Cardiac fibroblast (primary cell): ENCODE data around the gene GEN1.
A peak's percentile ranks its signal among the peaks of the same experiment; 100 is the strongest.

ENCODE experiments used
- DNase-seq, 2 donors: peaks; one replicate each; pipeline versions ENCODE4 v3.0.0 to v3.0.0-alpha.2; 2010; ENCODE audit warnings: low read depth in 2 of 2
- H3K4me3 ChIP-seq, 2 donors: replicated peaks in 1 of 2; 1 replicate in 1 of 2; 2 replicates in 1 of 2; pipeline ENCODE4 v1.5.1; 2011; ENCODE audit warnings: low read depth in 2 of 2, low read length in 2 of 2, mild to moderate bottlenecking in 2 of 2, moderate library complexity in 1 of 2
- TF ChIP-seq, protein P1 (sequence below): IDR thresholded peaks from one replicate; pipeline ENCODE4 v1.5.1; 2011; ENCODE audit warnings: low read depth, mild to moderate bottlenecking, low read length, inconsistent platforms

The GEN1 gene

GRCh38 chr2:17749753-17750438 is 4.0 kb upstream of the GEN1 start:
- TF ChIP-seq, protein P1, sequence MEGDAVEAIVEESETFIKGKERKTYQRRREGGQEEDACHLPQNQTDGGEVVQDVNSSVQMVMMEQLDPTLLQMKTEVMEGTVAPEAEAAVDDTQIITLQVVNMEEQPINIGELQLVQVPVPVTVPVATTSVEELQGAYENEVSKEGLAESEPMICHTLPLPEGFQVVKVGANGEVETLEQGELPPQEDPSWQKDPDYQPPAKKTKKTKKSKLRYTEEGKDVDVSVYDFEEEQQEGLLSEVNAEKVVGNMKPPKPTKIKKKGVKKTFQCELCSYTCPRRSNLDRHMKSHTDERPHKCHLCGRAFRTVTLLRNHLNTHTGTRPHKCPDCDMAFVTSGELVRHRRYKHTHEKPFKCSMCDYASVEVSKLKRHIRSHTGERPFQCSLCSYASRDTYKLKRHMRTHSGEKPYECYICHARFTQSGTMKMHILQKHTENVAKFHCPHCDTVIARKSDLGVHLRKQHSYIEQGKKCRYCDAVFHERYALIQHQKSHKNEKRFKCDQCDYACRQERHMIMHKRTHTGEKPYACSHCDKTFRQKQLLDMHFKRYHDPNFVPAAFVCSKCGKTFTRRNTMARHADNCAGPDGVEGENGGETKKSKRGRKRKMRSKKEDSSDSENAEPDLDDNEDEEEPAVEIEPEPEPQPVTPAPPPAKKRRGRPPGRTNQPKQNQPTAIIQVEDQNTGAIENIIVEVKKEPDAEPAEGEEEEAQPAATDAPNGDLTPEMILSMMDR, result no peak
- H3K4me3 ChIP-seq, result no peak overlapping the region
- no peak for DNase-seq

DNA sequence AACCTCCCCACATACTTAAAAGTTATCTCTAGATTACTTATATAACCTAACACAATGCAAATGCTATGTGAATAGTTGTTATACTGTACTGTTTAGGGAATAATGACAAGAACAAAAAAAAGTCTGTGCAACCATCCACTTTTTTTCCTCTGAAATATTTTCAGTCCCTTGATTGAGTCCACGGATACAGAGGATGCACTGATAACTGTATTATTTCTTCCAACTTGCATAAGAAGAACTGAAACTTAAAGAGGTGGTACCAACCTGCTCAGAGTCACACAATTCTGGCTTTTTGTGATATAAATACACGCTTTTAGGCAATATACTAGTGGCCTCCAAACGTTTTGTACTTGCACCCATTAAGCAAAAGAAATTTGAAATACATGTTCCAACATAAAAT is 1.7 kb upstream of the GEN1 start:
- TF ChIP-seq, protein P1, result no peak
- DNase-seq, result no peak
- peak overlapping the region in 1 of 2 donors; percentile 98 for H3K4me3 ChIP-seq

DNA sequence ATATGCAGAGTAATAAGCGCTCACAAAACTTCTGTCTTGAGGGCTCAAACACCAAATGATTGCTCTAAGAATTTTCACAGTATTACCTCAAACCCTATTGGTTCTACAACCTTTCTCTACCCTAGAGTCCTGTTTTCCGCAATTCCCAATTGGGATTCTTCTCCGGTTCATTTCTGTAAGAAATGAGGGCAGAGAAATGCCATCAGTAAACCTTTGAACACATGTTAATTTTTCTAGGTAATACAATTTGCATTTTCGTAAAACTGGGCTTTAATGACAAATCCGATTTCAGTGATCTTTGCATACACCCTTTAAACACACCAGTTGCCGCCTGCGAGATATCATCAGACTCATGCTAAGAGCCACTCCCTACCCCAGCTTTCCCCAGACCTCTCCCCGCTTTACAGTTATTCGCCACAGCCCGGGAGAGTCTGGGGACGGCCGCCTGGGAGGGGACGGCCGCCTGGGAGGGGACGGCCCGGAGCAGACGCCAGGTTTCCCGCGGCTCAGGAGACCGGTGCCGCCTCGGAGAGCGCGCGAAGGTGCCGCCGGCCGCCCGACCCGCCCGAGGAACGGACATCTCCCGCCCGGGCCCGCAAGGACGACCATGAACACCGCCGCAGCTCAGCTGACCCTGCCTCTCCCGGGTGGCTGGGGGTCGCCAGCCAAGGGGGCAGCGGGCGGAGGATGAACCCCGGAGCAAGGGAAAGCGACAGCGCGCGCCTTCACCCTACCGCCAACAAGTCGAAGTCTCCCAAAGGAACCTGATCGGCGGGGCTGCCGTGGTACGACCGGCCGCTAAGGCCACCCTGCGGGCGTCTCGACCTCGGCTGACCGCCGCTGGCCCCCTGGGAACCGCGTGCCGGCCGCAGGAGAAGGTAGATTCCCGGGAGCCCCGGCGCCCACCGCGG is 791 bp upstream of the GEN1 start:
- H3K4me3 ChIP-seq, result peak overlapping the region; percentile 98
- TF ChIP-seq, protein P1, result no peak
- DNase-seq, result peak; percentile 41 to 43

DNA sequence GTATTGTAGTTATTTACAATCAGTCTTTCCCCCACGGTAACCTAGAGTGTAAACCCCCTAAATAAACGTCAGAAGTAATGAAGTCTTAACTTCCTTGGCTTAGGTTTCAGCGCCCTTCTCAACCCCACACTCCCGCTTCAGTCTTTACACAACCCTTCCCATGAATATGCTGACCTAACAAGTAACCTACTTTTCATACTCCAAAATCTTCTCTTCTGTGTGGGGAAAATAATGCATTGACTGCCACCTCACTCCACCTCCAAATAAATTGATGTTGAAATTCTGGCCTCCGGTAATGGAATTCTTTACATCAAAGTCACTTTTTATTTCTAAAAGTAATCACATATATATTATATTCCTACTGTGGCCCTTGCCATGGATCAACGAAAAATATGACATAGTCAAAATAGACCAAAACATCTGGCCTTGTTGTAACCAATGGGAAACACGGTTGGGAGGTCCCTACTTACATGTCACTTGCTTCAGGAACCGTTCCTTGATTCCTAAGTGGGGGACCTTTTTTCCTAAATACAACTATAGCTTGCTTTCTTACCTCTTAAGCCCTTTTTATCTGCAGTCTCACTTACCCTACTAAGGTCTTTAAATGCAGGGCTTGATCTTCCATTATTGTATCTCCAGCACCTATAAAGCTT is 961 bp downstream of the GEN1 start:
- peak in 1 of 2 donors; percentile 41 for DNase-seq
- TF ChIP-seq, protein P1, result no peak
- peak overlapping the region; percentile 98 for H3K4me3 ChIP-seq

DNA sequence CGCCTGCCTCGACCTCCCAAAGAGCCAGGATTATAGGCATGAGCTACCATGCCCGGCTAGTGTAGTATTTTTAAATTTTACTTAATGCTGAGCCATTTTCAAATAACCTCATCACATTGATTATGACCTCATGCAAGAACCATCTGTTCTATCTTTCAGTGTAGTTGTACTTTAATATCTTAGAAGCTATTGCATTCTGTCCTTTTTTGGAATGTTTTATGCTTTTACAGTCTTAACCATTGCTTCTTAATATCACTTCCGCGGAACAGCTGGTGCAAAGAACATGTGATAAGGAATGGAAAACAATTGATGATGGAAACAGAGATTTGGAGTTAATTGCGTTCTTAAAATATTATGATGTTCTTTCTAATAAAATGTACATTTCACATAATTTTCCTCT is 2.7 kb downstream of the GEN1 start:
- TF ChIP-seq, protein P1, result no peak
- peak; percentile 40 to 58 for DNase-seq
- no peak overlapping the region for H3K4me3 ChIP-seq

DNA sequence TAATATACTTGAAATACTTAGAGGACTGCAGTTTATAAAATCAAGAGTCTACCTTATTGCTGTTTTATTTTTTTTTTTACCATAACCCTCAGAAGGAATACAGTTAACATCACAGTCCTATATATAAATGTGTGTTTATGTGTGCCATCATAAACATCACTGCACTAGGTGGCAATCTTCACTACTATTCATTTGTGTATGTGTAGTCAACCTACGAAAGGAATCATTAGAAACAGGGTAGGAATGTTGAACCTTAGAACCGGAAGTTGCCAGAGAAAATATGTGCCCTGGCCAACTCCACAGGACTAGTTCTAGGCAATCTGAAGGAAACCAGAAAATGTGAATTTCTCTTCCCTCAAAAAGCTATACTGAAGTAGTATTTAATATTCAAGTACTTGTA is 3.4 kb downstream of the GEN1 start:
- TF ChIP-seq, protein P1, result no peak
- peak; percentile 78 to 81 for DNase-seq
- H3K4me3 ChIP-seq, result no peak overlapping the region
